ENCODE measurements around the gene SCYGR8. TPM values are rescaled to one million over a fixed set of nuclear protein-coding genes. Genes with fewer than 3 reads are reported as not detected.

SCYGR8 gene, protein sequence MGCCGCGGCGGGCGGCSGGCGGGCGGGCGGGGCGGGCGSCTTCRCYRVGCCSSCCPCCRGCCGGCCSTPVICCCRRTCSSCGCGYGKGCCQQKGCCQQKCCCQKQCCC
- not detected for total RNA-seq

DNA sequence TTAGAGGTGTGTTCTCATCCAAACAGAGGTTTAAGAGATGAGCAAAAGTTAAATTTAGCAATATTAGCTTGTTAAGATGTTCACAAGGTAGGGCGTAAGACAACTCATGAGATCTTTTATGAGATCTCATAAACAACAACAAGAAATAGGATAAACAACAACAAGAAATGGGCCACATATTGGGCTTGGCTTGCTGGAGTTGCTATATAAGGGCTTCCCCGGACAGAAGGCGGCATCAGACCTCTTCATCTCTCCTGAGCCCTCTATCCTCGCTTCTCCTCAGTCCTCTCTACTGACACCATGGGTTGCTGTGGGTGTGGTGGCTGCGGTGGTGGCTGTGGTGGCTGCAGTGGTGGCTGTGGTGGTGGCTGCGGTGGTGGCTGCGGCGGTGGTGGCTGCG is at the start of gene SCYGR8:
SCYGR8 (plus strand) TSS at position 301 of the 400 bp plus-strand sequence; CDS start at position 301, 0 bp downstream.
- Histone ChIP-seq H3K9me3 (ENCODE audit: control insufficient read depth in 3 of 3, low read length in 3 of 3) (no peaks in the 10 kb centered on the region), H3K27me3 (ENCODE audit: control insufficient read depth in 3 of 3, insufficient read depth in 3 of 3, low read length in 3 of 3) (no peaks in the 10 kb centered on the region), H3K9ac (ENCODE audit: low read depth in 1 of 3, low read length in 3 of 3) (no peak within 1 kb of the TSS), H3K27ac (ENCODE audit: low read depth, low read length) (no peak within 1 kb of the TSS), H3K36me3 (ENCODE audit: control insufficient read depth in 3 of 3, insufficient read depth in 3 of 3, low read length in 3 of 3) (no peaks in the 10 kb centered on the region), H3K4me3 (ENCODE audit: low read length in 3 of 3) (no peak within 1 kb of the TSS), H3K4me1 (ENCODE audit: control insufficient read depth in 3 of 3, insufficient read depth in 3 of 3, low read length in 3 of 3) (no peaks in the 10 kb centered on the region)

GRCh38 chr2:227696990-227697679 is 48.6 kb upstream of the SCYGR8 start:
- H3K27me3 ChIP-seq (ENCODE audit: control insufficient read depth in 3 of 3, insufficient read depth in 3 of 3, low read length in 3 of 3) = no peaks in the 10 kb centered on the region
- no peak overlapping the region for H3K4me3 ChIP-seq (ENCODE audit: low read length in 3 of 3)
- no peak overlapping the region for H3K9ac ChIP-seq (ENCODE audit: low read depth in 1 of 3, low read length in 3 of 3)
- H3K27ac ChIP-seq (ENCODE audit: low read depth, low read length) = no peak overlapping the region
- no peaks in the 10 kb centered on the region for H3K4me1 ChIP-seq (ENCODE audit: control insufficient read depth in 3 of 3, insufficient read depth in 3 of 3, low read length in 3 of 3)
- H3K9me3 ChIP-seq (ENCODE audit: control insufficient read depth in 3 of 3, low read length in 3 of 3) = peaks cover 0 to 2% (median 0%) of the 10 kb centered on the region in 3 donors
- H3K36me3 ChIP-seq (ENCODE audit: control insufficient read depth in 3 of 3, insufficient read depth in 3 of 3, low read length in 3 of 3) = no peaks in the 10 kb centered on the region

DNA sequence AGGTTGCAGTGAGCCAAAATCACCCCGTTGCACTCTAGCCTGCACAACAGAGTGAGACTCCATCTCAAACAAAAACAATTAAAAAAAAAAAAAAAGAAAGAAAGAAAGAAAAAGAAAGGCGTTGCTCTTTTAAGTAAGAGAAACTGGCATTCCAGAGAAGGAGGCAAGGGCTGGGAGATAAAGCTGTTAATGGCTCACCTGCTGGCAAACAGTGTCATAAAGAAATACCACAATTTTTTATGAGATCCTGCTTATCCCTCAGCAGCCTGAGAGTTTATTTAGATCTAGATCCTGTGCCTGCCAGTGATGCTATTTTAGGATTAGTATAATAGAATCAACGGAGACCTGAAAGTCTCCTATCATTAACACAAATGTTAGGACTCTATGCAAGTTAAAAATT is 44.1 kb upstream of the SCYGR8 start:
- H3K9ac ChIP-seq (ENCODE audit: low read depth in 1 of 3, low read length in 3 of 3) = no peak overlapping the region

DNA sequence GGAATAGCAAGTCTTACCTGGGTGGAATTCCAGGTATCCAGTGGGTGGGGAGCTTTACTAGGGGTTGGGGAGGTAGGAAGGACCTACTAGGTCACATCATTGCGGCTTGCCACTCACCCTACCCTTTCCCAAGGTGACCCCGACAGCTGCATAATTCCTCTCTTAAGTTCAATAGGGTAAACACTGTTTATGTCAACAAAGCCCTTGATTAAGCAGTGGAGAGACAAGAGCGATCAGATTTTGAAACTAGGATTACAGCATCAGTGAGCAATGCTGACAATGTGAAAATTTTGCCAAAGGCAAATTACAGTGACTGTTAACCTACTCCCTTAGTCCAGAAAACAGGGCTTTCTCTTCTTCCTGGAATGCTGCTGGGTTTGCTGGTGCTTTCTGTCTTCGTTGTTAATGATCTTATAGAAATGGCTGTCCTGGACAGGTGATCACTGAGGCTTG is 42.4 kb upstream of the SCYGR8 start:
- H3K4me1 ChIP-seq (ENCODE audit: control insufficient read depth in 3 of 3, insufficient read depth in 3 of 3, low read length in 3 of 3) = peaks cover 0 to 2% (median 0%) of the 10 kb centered on the region in 3 donors
- no peak overlapping the region for H3K27ac ChIP-seq (ENCODE audit: low read depth, low read length)
- H3K36me3 ChIP-seq (ENCODE audit: control insufficient read depth in 3 of 3, insufficient read depth in 3 of 3, low read length in 3 of 3) = no peaks in the 10 kb centered on the region
- no peaks in the 10 kb centered on the region for H3K27me3 ChIP-seq (ENCODE audit: control insufficient read depth in 3 of 3, insufficient read depth in 3 of 3, low read length in 3 of 3)
- H3K9me3 ChIP-seq (ENCODE audit: control insufficient read depth in 3 of 3, low read length in 3 of 3) = peaks cover 0 to 3% (median 0%) of the 10 kb centered on the region in 3 donors
- no peak overlapping the region for H3K9ac ChIP-seq (ENCODE audit: low read depth in 1 of 3, low read length in 3 of 3)
- no peak overlapping the region for H3K4me3 ChIP-seq (ENCODE audit: low read length in 3 of 3)

More for the DNA sequence above, 44.1 kb upstream of the SCYGR8 start:
- no peak overlapping the region for H3K4me3 ChIP-seq (ENCODE audit: low read length in 3 of 3)
- H3K27ac ChIP-seq (ENCODE audit: low read depth, low read length) = no peak overlapping the region
- H3K9me3 ChIP-seq (ENCODE audit: control insufficient read depth in 3 of 3, low read length in 3 of 3) = peaks cover 0 to 3% (median 0%) of the 10 kb centered on the region in 3 donors
- peaks cover 0 to 2% (median 0%) of the 10 kb centered on the region in 3 donors for H3K4me1 ChIP-seq (ENCODE audit: control insufficient read depth in 3 of 3, insufficient read depth in 3 of 3, low read length in 3 of 3)
- no peaks in the 10 kb centered on the region for H3K36me3 ChIP-seq (ENCODE audit: control insufficient read depth in 3 of 3, insufficient read depth in 3 of 3, low read length in 3 of 3)
- H3K27me3 ChIP-seq (ENCODE audit: control insufficient read depth in 3 of 3, insufficient read depth in 3 of 3, low read length in 3 of 3) = no peaks in the 10 kb centered on the region

GRCh38 chr2:227703961-227704360 is 41.7 kb upstream of the SCYGR8 start:
- Histone ChIP-seq H3K9me3 (ENCODE audit: control insufficient read depth in 3 of 3, low read length in 3 of 3) (peaks cover 0 to 3% (median 0%) of the 10 kb centered on the region in 3 donors), H3K4me1 (ENCODE audit: control insufficient read depth in 3 of 3, insufficient read depth in 3 of 3, low read length in 3 of 3) (peaks cover 0 to 2% (median 0%) of the 10 kb centered on the region in 3 donors), H3K27me3 (ENCODE audit: control insufficient read depth in 3 of 3, insufficient read depth in 3 of 3, low read length in 3 of 3) (no peaks in the 10 kb centered on the region), H3K27ac (ENCODE audit: low read depth, low read length) (no peak overlapping the region), H3K9ac (ENCODE audit: low read depth in 1 of 3, low read length in 3 of 3) (no peak overlapping the region), H3K36me3 (ENCODE audit: control insufficient read depth in 3 of 3, insufficient read depth in 3 of 3, low read length in 3 of 3) (no peaks in the 10 kb centered on the region), H3K4me3 (ENCODE audit: low read length in 3 of 3) (no peak overlapping the region)

DNA sequence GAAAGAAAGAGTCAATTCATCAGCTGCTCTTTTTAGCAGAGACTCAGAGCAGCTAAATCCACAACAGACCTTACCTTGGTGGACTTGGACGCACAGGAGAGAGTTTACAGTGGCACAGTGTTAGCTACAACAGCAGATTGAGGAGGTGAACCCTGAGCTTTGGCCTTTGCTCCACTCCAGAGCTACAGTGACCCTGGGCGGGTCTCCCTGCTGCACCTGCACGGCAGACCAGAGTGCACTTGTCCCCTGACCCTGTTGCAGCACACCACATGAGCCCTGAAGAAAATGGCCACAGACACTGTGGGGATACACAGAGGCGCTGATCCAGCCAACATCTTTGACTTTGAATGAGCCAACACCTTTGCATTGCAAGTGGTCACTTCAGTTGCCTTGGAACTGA is 38.8 kb upstream of the SCYGR8 start:
- no peak overlapping the region for H3K4me3 ChIP-seq (ENCODE audit: low read length in 3 of 3)
- peaks cover 0 to 2% (median 0%) of the 10 kb centered on the region in 3 donors for H3K4me1 ChIP-seq (ENCODE audit: control insufficient read depth in 3 of 3, insufficient read depth in 3 of 3, low read length in 3 of 3)
- no peaks in the 10 kb centered on the region for H3K36me3 ChIP-seq (ENCODE audit: control insufficient read depth in 3 of 3, insufficient read depth in 3 of 3, low read length in 3 of 3)
- no peak overlapping the region for H3K9ac ChIP-seq (ENCODE audit: low read depth in 1 of 3, low read length in 3 of 3)
- H3K9me3 ChIP-seq (ENCODE audit: control insufficient read depth in 3 of 3, low read length in 3 of 3) = peaks cover 0 to 3% (median 0%) of the 10 kb centered on the region in 3 donors
- no peaks in the 10 kb centered on the region for H3K27me3 ChIP-seq (ENCODE audit: control insufficient read depth in 3 of 3, insufficient read depth in 3 of 3, low read length in 3 of 3)
- H3K27ac ChIP-seq (ENCODE audit: low read depth, low read length) = no peak overlapping the region

- H3K9me3 ChIP-seq (ENCODE audit: control insufficient read depth in 3 of 3, low read length in 3 of 3) = no peaks in the 10 kb centered on the region
- no peaks in the 10 kb centered on the region for H3K36me3 ChIP-seq (ENCODE audit: control insufficient read depth in 3 of 3, insufficient read depth in 3 of 3, low read length in 3 of 3)
- H3K27me3 ChIP-seq (ENCODE audit: control insufficient read depth in 3 of 3, insufficient read depth in 3 of 3, low read length in 3 of 3) = no peaks in the 10 kb centered on the region
- H3K9ac ChIP-seq (ENCODE audit: low read depth in 1 of 3, low read length in 3 of 3) = no peak overlapping the region
- H3K4me1 ChIP-seq (ENCODE audit: control insufficient read depth in 3 of 3, insufficient read depth in 3 of 3, low read length in 3 of 3) = peaks cover 0 to 2% (median 0%) of the 10 kb centered on the region in 3 donors
- H3K4me3 ChIP-seq (ENCODE audit: low read length in 3 of 3) = no peak overlapping the region
- H3K27ac ChIP-seq (ENCODE audit: low read depth, low read length) = no peak overlapping the region
Measured at GRCh38 chr2:227707390-227707789, 38.3 kb upstream of the SCYGR8 start.

GRCh38 chr2:227710986-227711385 is 34.7 kb upstream of the SCYGR8 start:
- Histone ChIP-seq H3K4me1 (ENCODE audit: control insufficient read depth in 3 of 3, insufficient read depth in 3 of 3, low read length in 3 of 3) (no peaks in the 10 kb centered on the region), H3K27me3 (ENCODE audit: control insufficient read depth in 3 of 3, insufficient read depth in 3 of 3, low read length in 3 of 3) (no peaks in the 10 kb centered on the region), H3K36me3 (ENCODE audit: control insufficient read depth in 3 of 3, insufficient read depth in 3 of 3, low read length in 3 of 3) (no peaks in the 10 kb centered on the region), H3K9ac (ENCODE audit: low read depth in 1 of 3, low read length in 3 of 3) (no peak overlapping the region), H3K27ac (ENCODE audit: low read depth, low read length) (no peak overlapping the region), H3K9me3 (ENCODE audit: control insufficient read depth in 3 of 3, low read length in 3 of 3) (no peaks in the 10 kb centered on the region), H3K4me3 (ENCODE audit: low read length in 3 of 3) (no peak overlapping the region)

GRCh38 chr2:227713291-227713690 is 32.4 kb upstream of the SCYGR8 start:
- H3K4me3 ChIP-seq (ENCODE audit: low read length in 3 of 3) = no peak overlapping the region
- H3K27me3 ChIP-seq (ENCODE audit: control insufficient read depth in 3 of 3, insufficient read depth in 3 of 3, low read length in 3 of 3) = peaks cover 0 to 4% (median 3%) of the 10 kb centered on the region in 3 donors
- no peaks in the 10 kb centered on the region for H3K4me1 ChIP-seq (ENCODE audit: control insufficient read depth in 3 of 3, insufficient read depth in 3 of 3, low read length in 3 of 3)
- H3K36me3 ChIP-seq (ENCODE audit: control insufficient read depth in 3 of 3, insufficient read depth in 3 of 3, low read length in 3 of 3) = no peaks in the 10 kb centered on the region
- H3K9ac ChIP-seq (ENCODE audit: low read depth in 1 of 3, low read length in 3 of 3) = no peak overlapping the region
- H3K27ac ChIP-seq (ENCODE audit: low read depth, low read length) = no peak overlapping the region
- no peaks in the 10 kb centered on the region for H3K9me3 ChIP-seq (ENCODE audit: control insufficient read depth in 3 of 3, low read length in 3 of 3)

DNA sequence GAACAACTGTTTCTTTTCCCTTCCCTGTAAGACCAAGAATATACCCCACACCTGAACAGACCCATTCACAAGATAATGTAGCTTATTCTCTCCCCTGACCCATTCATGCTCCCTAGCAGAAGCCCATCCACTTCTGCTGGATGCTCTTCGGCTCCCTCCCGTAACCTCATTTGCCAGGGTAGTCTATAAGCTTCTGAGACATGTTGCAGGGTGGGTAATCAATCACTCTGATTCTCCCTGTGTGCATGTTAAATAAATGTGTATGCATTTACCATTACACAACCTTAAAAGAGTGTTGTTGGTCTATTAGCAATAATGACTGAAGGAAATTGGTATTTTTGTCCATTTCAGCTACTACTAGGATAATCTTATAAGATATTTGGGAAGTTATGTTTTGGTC is 29.2 kb upstream of the SCYGR8 start:
- no peak overlapping the region for H3K27ac ChIP-seq (ENCODE audit: low read depth, low read length)
- peaks cover 0 to 7% (median 4%) of the 10 kb centered on the region in 3 donors for H3K27me3 ChIP-seq (ENCODE audit: control insufficient read depth in 3 of 3, insufficient read depth in 3 of 3, low read length in 3 of 3)
- no peak overlapping the region for H3K9ac ChIP-seq (ENCODE audit: low read depth in 1 of 3, low read length in 3 of 3)
- no peaks in the 10 kb centered on the region for H3K4me1 ChIP-seq (ENCODE audit: control insufficient read depth in 3 of 3, insufficient read depth in 3 of 3, low read length in 3 of 3)
- no peak overlapping the region for H3K4me3 ChIP-seq (ENCODE audit: low read length in 3 of 3)
- H3K36me3 ChIP-seq (ENCODE audit: control insufficient read depth in 3 of 3, insufficient read depth in 3 of 3, low read length in 3 of 3) = no peaks in the 10 kb centered on the region
- H3K9me3 ChIP-seq (ENCODE audit: control insufficient read depth in 3 of 3, low read length in 3 of 3) = no peaks in the 10 kb centered on the region

Data from skeletal muscle tissue (tissue), 4 donors.